Ishikawa (cell line): ENCODE results near the gene BUD13.

ENCODE experiments used
- CEBPB ChIP-seq: IDR thresholded peaks from 2 replicates; pipeline ENCODE4 v1.6.1; 2012
- CREB1 ChIP-seq: IDR thresholded peaks from 2 replicates; pipeline ENCODE4 v1.6.1; 2012; ENCODE audit warnings: low read depth
- EGR1 ChIP-seq: IDR thresholded peaks from 2 replicates; pipeline ENCODE4 v1.6.1; 2012
- EP300 ChIP-seq: IDR thresholded peaks from 2 replicates; pipeline ENCODE4 v1.6.1; 2012; ENCODE audit warnings: borderline replicate concordance
- FOXM1 ChIP-seq: IDR thresholded peaks from 2 replicates; pipeline ENCODE4 v1.6.1; 2012; ENCODE audit warnings: low read depth, borderline replicate concordance
- MAX ChIP-seq: IDR thresholded peaks from 2 replicates; pipeline ENCODE4 v1.6.1; 2012
- NFIC ChIP-seq: IDR thresholded peaks from 2 replicates; pipeline ENCODE4 v1.6.1; 2012
- RAD21 ChIP-seq: IDR thresholded peaks from 2 replicates; pipeline ENCODE4 v1.6.1; 2012; ENCODE audit warnings: low read depth
- REST ChIP-seq: IDR thresholded peaks from 2 replicates; pipeline ENCODE4 v1.6.1; 2012; ENCODE audit warnings: low read depth, mild to moderate bottlenecking
- TAF1 ChIP-seq: IDR thresholded peaks from 2 replicates; pipeline ENCODE4 v1.6.1; 2012; ENCODE audit warnings: low read depth, mild to moderate bottlenecking
- TCF12 ChIP-seq: IDR thresholded peaks from 2 replicates; pipeline ENCODE4 v1.6.1; 2012; ENCODE audit warnings: low read depth
- TEAD4 ChIP-seq: IDR thresholded peaks from 2 replicates; pipeline ENCODE4 v1.6.1; 2012
- USF1 ChIP-seq: IDR thresholded peaks from 2 replicates; pipeline ENCODE4 v1.6.1; 2012
- YY1 ChIP-seq: IDR thresholded peaks from 2 replicates; pipeline ENCODE4 v1.6.1; 2012; ENCODE audit warnings: low read depth
- ZBTB7A ChIP-seq: IDR thresholded peaks from 2 replicates; pipeline ENCODE4 v1.6.1; 2012; ENCODE audit warnings: low read depth

BUD13 gene

GRCh38 chr11:116730601-116731000 lies 42.2 kb downstream of the BUD13 start:
- TF ChIP-seq REST (no peak), MAX (no peak), NFIC (no peak), TEAD4 (no peak), FOXM1 (no peak), TAF1 (no peak), TCF12 (no peak), EP300 (no peak), USF1 (no peak), ZBTB7A (no peak), RAD21 (no peak), CREB1 (no peak), CEBPB (no peak), YY1 (no peak), EGR1 (no peak)

- TF ChIP-seq USF1: no peak
- no peak for TF ChIP-seq TEAD4
- no peak for TF ChIP-seq TCF12
- TF ChIP-seq REST: no peak
- no peak for TF ChIP-seq NFIC
- TF ChIP-seq ZBTB7A: no peak
- TF ChIP-seq RAD21: no peak
- no peak for TF ChIP-seq TAF1
- no peak for TF ChIP-seq CEBPB
- TF ChIP-seq CREB1: no peak
- TF ChIP-seq FOXM1: no peak
- TF ChIP-seq MAX: no peak
- no peak for TF ChIP-seq EGR1
- no peak for TF ChIP-seq EP300
Measured at GRCh38 chr11:116730241-116730561, 42.6 kb downstream of the BUD13 start.

GRCh38 chr11:116729501-116730240 lies 43.1 kb downstream of the BUD13 start:
- TF ChIP-seq TEAD4: no peak

GRCh38 chr11:116727990-116728389 lies 44.8 kb downstream of the BUD13 start:
- TF ChIP-seq MAX (no peak), USF1 (no peak), TCF12 (no peak), TEAD4 (no peak), NFIC (no peak), FOXM1 (no peak), EGR1 (no peak), TAF1 (no peak), RAD21 (no peak), YY1 (no peak), CEBPB (no peak), EP300 (no peak), ZBTB7A (no peak), REST (no peak), CREB1 (no peak)
